HPDE6-E6E7 (cell line): Measurements from ENCODE around the gene DR1.

ENCODE experiments used
- DNase-seq: peaks from one replicate; pipeline ENCODE4 v3.0.0; 2011; ENCODE audit warnings: missing footprints; ENCODE audit errors: extremely low spot score

DR1 gene

DNA sequence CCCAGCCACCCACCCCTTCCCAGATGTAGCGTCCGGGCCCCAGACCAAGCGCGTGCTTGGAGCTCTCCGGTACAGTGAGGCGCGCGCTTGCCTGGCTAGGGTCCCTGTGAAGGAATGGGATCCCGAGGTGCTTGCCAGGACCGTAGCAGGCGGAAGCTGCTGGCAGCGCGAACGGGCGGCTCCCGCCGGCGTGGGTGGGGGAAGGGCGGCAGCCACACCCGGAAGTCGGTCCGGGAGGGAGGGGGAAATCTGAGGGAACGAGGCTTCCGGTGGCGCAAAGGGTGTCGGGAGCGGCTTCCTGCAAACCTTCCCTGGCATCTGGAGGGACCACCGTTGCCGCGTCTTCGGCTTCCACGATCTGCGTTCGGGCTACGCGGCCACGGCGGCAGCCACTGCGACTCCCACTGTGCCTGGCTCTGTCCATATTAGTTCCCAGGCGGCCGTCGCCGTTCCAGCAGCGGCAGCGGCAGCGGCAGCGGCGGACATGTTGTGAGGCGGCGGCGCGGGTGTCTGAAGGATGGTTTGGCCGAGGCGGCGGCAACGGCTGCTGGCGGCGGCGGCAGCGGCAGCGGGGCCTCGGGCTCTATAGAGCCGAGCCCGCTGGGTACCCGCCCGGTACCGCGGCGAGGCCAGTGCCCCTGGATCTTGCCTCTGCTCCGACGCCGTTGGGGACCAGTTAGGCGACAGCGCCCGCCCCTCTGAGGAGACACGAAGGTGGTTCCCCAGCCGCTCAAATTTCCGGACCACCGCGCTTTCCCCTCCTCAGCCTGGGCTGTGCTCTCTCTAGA, at the start of gene DR1:
TSS of gene DR1 (plus strand) at position 275 of the 788 bp plus-strand sequence. CDS start 739 bp downstream, outside the sequence.
- DNase-seq = peak; percentile 80

DNA sequence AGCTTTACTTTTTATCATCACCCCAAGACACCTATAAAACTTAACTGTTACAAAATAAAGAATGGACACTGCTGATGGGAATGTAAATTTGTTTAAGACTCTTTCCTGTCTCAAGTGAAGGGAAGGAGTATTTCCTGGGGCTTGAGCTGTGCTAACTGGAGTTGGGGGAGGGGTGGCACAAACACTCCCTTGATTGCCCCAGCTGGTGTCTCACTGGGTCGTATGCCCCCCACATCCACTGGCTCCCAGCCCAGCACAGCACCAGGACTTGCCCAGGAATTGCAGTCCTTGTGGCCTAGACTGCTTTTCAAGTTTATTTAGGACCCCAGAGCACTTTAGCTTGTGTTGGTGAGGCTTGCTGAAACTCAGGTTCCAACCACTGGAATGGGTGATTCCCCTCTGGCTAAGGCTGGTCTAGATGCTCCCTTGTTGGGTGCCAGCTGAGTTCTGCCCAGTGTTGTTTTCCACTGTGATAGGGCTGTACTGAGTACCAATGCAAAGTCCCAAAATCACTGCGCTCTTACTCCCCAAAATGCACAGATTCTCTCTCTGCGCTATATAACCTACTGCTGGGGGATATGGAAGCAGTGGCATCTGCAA, 49.1 kb upstream of the DR1 start:
- no peak for DNase-seq

DNA sequence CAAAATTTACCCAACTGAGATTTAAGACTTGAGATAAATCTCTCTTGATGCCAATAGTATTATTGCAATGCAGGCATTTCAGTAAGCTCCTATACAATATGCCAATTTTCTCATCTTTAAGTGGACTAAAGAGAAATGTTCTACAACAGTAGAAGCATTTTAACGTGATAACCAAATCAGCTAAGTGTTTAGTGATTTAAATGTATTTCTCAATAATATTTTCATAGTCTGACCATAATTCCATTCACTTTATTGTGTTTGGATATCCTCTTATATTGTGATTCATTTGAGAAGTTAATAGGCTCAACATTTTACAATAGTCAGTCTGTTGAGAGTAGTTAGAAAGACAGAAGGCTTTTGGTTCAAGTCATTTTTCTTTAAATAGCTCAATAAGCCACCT, 44.6 kb upstream of the DR1 start:
- DNase-seq = no peak

DNA sequence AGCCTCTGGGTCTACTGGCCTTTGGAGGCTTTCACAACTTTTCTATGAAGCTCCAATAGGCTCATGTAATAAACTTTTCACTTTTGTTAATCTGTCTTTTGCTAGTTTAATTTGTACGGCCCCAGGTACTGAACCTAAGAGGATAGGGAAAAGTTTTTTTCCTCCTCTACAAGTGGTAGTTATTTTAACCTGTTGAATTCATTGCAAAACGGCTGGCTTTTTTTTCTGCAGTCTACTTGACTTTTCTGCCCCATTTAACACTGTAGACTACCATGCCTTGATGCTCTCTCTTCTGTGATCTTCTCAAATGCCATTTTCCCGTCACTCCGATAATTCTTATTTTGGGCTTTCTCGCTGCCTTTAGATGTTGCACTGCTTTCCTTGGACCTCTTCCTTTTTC, 43.6 kb upstream of the DR1 start:
- DNase-seq = no peak

DNA sequence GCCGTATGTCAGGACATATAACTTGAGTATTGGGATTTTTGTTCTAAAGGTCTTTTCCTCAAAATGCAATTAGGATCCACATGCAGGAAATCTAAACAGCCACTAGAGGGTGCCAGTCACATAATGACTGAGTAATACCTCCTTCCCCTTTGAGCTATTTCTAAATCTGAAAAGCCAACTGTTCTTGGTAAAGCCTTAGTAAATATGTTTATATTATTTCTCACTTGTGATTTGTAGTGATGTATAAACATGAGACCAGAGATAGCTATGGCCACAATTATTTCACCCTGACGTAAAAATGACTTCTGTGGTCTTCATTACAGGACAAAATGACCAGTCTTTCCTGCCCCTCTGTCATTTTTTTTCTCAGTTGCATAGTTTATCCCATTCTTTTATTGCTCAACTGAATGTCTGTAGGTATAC, 41.0 kb upstream of the DR1 start:
- DNase-seq = peak; percentile 48

DNA sequence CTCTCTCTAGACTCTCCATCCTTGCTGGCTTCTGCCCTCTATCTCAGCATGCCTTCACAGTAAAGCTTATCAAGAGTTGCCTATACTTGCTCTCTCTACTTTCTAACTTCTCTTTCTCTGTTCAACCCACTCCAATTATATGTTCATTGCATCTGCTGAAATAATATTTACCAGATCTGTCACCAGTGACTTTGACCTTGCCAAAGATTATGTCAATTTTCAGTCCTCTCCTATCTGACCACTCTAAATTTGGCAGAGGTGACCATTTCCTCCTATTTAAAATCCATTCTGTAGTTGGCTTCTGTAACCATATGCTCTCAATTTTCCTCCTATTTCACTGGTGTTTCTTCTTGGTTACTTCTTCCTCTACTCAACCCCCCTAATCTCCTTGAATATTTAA, 38.8 kb upstream of the DR1 start:
- no peak for DNase-seq

DNA sequence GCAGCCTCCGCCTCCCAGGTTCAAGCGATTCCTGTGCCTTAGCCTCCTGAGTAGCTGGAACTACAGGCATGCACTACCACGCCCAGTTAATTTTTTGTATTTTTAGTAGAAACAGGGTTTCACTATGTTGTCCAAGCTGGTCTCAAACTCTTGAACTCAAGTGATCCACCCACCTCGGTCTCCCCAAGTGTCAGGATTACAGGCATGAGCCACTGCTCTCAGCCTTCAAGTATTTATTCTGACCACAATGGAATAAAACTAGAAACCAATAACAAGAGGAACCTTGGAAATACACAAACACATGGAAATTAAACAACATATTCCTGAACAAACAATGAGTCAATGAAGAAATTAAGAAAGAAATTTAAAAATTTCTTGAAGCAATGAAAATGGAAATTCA, 32.7 kb upstream of the DR1 start:
- no peak for DNase-seq

DNA sequence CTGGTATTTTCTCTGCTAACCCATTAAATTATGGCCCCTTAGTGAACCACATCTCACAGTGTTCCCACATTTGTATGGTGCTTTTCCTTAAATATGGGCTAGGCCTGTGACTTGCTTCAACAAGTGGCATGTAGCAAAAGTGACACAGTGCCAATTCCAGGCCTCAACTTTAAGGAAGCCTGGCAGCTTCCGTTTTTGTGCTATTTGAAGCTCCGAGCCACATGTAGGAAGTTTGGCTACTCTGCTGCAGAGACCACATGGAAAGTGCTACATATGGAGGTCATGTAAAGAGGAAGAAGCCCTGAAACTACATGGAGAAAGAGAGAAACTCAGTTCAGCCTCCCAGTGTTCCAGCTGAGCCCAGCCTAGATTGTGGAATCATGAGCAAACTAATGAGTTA, 28.5 kb upstream of the DR1 start:
- DNase-seq = no peak

DNA sequence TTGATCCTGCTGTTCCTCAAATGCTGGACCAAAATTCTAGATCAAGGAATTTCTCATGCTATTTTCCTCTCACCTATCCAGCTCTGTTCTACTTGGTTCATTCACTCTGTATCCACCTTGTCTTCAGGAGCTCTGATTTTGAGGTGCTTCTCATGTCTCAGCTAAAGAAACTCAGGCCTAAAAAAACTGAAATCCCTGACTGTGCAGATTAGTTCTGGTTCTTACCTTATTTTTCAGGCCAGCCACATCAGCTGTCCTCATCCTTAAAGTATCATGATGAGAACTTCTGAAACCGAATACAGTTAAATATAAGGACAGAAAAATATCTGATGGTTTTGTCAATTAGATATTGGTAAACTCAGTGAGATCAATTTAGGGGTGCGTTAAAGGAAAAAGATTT, 27.8 kb upstream of the DR1 start:
- no peak for DNase-seq

DNA sequence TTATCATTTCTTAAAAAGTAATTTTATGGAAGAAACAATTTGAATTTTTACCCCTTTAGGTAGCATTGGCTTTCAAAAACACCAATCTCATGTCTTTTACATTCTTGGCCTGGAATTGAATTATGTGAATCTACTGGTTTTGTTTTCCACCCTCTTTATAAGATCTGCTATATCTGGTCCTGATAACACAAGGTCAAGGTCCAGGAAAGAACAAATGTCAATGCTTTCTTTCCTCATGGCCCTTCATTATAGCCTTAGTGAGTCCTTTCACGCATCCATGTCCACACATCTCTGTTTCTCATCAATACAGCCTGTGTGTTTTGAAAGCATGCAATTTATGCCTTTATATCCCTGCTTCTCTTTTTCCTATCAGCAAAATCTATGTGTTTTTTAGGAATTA, 24.0 kb upstream of the DR1 start:
- DNase-seq = no peak

DNA sequence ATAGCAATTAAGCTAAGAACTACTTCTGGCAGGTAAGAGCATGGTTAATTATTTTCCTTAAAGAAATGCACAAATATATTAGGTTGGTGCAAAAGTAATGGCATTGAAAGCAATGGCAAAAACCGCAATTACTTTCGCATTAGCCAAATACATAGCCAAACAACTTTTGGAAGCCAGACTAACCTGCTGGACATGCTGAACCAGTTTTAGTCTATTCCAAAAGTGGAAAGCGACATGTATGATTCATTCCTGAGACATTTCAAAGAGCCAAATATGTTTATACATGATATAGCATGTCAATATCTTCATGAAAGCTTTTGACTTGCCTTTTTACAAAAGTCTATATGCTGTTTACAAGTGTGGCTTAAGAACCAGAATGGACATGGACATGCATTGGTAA, 23.4 kb upstream of the DR1 start:
- DNase-seq = no peak

DNA sequence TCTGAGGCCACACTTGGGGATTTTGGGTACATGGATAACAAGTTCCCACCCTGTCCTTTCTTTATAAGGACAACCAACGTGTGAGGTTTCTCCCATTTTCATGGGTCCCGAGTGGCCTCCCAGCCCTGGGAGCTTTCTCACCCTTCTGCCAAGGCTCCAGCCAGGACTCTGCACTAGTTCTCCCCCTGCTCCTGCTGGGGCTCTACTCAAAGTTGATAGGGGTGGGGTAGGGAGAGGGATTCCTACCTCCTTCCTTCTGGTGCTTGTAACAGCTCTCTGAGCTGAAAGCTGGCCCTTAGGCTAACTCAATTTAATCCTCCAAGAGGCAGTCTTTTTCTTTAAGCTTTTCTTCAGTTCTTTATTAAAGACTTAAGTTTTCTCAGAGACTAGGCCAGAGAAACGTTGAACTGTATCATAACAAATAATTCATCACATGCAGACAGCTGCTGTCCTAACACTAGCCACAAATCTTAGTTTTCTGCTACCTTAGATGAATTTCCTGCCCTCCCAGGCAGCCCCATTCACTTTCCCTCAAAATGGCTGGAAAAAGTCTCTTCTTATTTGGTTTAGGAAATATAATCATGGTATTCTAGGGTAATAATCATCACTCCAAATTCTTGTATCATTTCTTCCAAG, 22.4 kb upstream of the DR1 start:
- DNase-seq = no peak

DNA sequence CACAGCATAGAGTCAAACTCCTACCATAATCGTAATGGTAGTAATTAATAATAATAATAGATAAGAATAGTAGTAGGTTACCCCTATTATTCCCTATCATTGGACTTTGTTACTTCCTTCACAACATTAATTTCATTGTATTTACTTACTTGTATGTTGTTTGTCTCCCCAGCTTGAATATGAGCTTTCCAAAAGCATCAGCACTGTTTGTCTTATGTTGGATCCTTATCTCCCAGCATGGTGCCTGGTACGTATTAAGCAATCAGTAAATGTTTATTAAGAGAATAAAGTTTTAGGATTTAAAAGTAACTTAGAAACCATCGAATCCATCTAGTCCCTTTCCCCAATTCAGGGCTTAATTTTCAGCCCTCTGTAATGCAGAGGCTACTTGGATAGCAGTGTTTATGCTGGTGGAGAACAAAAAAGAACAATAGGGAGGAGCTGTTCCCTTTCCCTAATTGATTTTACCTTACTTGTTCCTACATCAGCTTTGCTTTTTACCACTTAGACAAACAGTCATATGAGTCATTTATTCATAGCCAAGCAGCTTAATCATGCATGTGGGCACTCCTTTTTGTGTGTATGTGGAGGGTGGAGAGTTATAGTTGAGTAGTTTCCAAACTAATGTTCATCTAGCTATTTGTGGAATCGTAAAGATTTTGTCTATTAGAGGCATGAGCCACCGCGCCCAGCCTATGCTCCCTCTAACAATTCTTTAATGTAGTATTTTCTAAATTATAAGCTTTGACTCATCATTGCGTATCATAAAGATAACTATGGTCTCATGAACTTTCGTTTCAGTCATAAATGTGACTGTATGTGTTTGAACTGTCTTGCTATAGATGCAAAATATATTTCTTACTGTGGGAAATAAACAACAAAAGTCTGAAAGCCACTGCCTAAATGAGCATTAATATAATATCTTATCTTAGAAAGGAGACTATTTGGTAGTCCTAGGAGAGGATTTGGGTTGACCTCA, 20.9 kb upstream of the DR1 start:
- peak; percentile 63 for DNase-seq

DNA sequence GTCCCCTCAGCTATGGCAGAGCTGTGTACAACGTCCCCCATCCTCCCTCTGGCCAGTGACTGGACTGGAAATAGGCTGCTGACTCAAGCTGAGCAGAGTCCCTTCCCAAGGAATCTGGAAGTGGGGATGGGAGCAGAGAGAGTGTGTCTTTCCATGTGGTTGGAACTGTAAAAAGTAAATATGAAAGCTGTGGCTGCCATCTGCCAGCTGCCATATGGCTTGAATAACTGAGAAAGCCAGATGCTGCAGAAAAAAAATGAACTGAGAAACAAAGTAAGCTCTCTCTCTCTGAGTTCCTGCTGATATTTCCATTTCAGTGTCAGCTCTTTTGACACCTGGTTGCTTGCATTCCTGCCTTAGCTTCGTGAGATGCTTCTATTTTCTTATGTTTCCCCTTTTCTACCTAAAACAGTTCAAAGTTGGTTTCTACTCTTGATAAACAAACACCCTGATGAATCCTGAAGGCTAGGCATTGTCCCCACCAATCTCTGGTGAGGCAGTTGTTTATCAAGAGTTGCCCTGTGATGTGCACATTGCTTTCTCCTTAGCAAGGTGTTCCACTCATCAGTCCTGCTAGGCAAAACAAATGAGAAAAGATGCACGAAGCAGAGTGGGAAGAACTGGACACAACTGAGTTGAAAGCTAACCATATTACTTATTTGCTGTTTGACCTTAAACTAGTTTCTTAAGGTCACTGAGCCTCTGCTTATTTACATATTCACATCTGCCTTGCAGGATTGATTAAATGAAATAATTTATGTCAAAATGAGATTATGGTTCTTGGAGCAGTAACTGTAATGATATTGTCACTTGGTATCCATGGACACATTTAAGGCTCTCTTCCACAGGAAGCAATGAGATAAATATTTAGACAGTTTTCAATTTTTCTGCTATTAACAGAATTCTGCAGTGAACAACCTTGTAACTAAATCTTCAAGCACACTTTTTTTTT, 16.6 kb upstream of the DR1 start:
- DNase-seq = no peak

DNA sequence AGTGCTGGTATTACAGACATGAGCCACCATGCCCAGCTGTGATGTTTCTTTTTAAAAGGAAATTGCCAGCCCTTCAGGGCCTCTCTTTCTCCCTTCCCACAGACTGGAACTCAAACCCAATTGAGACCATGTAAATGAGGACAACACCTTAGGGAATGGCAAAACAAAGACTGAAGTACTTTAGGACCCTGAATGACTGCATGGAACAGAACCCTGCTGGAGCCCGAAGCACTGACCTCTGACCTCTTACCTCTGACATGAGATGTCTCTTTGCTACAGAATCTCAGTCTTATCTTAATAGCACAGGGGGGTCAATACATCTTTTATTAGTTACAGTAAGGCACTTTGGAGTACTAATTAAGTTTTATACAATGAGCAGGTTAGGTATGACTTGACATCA, 15.5 kb upstream of the DR1 start:
- no peak for DNase-seq

DNA sequence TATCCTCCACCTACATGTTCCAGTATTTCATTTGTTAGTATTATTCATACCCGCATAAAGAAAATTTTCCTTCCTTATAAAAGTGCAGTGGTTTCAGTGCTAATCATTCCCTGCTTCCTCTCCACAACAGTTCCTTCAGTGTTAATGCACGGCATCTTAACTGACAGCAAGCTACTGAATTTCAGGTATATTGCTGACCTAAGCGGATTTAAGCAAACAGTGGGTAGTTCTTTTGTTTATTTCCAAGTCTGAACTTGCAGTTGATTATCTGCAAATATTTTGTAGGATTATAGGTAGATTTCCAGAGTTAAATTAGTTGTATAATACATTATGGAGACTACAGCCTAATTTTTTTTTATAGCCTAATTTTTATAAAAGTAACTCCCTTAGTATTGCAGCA, 15.1 kb upstream of the DR1 start:
- no peak for DNase-seq

DNA sequence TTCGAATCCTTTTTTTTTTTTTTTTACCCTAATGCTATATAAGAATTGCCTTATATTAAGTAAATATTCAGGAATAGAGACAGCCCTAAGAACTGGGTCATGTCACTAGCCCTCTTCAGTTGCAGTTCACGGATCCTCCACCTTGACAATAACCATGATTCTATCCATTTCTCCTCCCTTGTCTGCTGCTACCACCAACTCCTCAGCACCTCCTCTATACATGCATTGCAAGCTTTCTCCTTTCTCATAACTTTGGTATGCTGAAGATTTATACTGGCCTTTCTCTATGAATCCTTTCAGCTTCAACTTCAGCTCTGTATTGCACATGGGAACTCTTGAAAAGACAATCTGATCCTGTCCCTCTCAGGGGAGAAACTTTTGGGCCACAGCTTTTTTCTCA, 14.3 kb upstream of the DR1 start:
- no peak for DNase-seq

DNA sequence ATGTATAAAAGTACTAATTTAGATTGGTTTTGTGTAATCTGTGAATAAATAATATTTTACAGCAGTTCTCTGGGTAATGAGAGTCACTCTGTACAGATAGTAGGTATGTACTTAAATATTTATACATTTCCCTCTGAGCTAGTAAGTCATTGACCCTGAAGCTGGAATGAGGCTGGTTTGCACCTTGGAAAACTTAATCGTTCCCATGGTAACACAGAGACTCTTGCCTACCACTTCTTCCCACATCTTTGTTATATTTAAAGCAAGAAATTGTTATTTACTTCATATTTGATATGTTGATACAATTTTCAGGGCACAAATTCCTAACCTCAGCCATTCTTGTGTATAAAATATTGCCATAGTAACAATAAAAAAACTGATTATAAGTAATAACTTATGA, 13.3 kb upstream of the DR1 start:
- no peak for DNase-seq

DNA sequence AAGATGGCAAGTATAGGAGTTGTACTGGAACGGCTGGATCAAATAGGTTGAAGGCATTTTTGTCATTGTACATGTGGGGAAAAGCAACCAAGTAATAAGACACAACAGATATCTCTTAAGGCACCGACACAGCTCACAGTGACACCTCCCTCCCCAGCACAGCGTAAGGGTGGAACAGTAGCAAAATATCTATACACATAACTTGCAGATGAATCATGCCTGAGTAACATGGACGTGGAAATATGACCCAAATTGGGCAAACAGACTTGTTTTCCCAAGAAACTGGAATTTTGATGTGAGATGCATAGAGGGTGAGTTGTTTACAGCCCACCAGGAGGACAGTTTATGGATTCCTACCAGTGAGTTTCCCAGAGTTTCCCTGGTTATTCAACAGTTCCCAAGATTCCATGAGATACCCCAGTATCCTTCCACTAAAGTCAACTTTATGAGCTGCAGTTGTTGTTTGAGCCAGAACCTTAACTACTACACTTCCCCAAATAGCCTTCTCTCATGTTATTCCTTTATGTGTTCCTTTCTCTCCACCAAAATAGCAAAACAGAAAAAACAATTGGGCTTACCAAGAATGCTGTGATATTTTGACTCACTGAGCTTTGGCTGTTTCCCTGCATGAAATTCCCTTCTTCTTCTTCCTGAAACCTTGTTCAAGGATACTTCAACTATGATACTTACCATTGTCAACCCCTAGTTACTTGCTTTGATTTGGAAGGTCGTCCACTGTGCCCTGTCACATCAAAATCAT, 7.1 kb upstream of the DR1 start:
- DNase-seq = peak; percentile 60

DNA sequence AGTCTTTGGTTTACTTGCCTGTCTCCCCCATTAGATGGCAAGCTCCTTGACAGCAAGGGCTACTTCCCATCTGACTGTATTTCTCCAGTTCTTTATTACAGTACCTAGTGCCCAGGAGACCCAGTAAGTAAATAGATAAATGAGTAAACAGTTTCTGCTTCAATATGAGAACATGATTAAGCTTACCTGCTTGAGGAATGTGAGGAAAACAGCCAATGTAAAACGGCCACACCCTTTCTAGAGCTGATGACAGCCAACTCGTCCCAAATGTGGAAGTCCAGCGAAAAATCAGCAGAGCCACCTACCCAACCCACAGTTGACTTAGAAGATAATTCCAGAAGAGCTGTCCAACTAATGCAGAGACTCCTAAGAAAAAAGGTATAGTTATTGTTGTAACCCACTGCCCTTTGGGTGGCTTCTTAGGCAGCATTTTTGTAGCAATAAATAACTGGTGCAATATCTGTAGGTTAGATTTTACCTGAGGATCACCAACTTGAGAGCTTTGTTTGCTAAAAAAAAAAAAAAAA, 6.5 kb upstream of the DR1 start:
- DNase-seq = no peak
